ENCODE measurements around the gene CST8.

Gene CST8

GRCh38 chr20:23513164-23513563, 22.2 kb downstream of the CST8 start:
- no peak overlapping the region for H3K4me3 ChIP-seq (ENCODE audit: low read length)
- DNase-seq (ENCODE audit: low read depth, low spot score): no peak

DNA sequence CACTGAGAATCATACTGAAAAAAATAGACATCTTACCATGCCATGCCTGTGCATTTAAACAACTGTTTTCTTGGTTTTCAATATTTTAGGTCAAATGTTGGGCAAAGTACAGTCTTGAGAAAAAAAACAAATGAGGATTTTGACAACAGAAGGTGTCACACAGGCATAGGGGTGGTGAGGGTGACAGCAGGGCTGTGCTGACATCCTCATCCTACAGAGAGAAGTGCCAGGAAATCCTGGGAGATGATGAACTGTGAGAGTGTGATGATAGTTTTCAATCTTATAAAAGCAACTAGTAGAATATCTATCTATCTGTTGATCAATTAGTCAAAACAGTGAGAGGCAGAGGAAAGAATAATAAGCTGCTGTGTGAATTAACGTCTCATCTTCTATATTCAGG, 23.9 kb downstream of the CST8 start:
- no peak for DNase-seq (ENCODE audit: low read depth, low spot score)
- H3K4me3 ChIP-seq (ENCODE audit: low read length): no peak overlapping the region

GRCh38 chr20:23515250-23515939, 24.5 kb downstream of the CST8 start:
- H3K4me3 ChIP-seq (ENCODE audit: low read length): no peak overlapping the region
- no peak for DNase-seq (ENCODE audit: low read depth, low spot score)

- no peak for DNase-seq (ENCODE audit: low read depth, low spot score)
- no peak overlapping the region for H3K4me3 ChIP-seq (ENCODE audit: low read length)
Observed at GRCh38 chr20:23517719-23518118, 26.8 kb downstream of the CST8 start.

- H3K4me3 ChIP-seq (ENCODE audit: low read length): no peak overlapping the region
- DNase-seq (ENCODE audit: low read depth, low spot score): no peak
Observed at GRCh38 chr20:23519556-23519955, 28.6 kb downstream of the CST8 start.

DNA sequence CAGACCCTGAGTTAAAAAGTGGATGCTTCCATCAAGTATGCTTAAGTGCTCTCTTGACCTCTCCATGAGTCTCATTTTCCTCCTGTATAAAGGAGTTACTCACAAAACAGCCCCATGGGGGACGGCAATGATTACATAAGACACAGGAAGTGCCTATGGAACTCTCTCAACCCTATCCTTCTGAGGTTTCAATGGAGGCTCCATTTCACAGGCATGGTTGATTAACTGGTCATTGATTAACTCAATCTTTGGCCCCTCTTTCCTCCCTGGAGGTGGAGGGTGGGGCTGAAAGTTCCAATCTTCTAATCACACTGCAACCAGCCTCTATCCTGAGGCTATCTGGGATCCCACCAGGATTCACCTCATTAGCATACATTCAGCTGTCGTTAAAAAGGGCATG, 29.3 kb downstream of the CST8 start:
- DNase-seq (ENCODE audit: low read depth, low spot score): no peak

DNA sequence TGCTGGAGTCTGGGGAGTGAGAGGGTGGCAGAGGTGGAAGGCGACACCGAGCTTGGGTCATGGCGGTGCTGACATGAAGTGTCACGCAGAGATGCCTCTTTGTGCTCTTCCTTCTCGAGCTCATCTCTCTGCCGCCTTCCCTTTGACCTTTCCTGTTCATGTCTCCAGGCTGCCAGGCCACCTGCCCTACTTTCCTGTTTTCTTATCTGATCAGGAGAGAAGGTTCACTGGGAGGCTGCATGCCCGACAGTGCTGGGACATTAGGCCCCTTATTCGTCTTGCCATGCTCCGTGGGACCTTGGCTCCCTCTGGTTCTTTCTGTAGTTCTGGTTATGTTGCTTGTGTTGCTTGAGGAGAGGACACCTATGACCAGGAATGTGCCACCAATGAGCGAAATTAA, 33.2 kb downstream of the CST8 start:
- DNase-seq (ENCODE audit: low read depth, low spot score): no peak
- H3K4me3 ChIP-seq (ENCODE audit: low read length): no peak overlapping the region

More for the DNA sequence above, 29.3 kb downstream of the CST8 start:
- H3K4me3 ChIP-seq (ENCODE audit: low read length): no peak overlapping the region

DNA sequence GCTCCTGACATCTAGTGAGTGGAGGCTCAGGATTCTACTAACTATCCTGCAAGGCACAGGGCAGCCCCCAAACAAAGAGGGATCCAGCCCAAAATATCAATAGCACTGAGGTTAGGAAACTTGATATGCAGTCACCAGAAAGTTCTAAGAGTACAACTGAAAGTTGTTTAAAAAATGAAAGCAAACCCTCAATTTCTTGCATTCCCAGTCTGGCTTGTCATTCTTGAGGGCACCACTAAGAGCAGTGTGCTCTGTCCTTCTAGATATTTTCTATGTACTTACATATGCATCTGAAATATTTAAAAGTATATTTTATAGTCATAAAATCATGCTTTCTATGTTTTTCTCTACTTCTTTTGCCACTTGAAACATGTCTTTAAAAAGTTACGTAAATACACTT, 35.9 kb downstream of the CST8 start:
- DNase-seq (ENCODE audit: low read depth, low spot score): no peak
- no peak overlapping the region for H3K4me3 ChIP-seq (ENCODE audit: low read length)

GRCh38 chr20:23528867-23529431, 38.0 kb downstream of the CST8 start:
- no peak for DNase-seq (ENCODE audit: low read depth, low spot score)
- no peak overlapping the region for H3K4me3 ChIP-seq (ENCODE audit: low read length)

- peak; percentile 55 for DNase-seq (ENCODE audit: low read depth, low spot score)
- no peak overlapping the region for H3K4me3 ChIP-seq (ENCODE audit: low read length)
Observed at GRCh38 chr20:23530937-23531567, 40.1 kb downstream of the CST8 start.

GRCh38 chr20:23532533-23532932, 41.6 kb downstream of the CST8 start:
- no peak for DNase-seq (ENCODE audit: low read depth, low spot score)

GRCh38 chr20:23533161-23533560, 42.2 kb downstream of the CST8 start:
- no peak overlapping the region for H3K4me3 ChIP-seq (ENCODE audit: low read length)
- DNase-seq (ENCODE audit: low read depth, low spot score): no peak

More at GRCh38 chr20:23532533-23532932, 41.6 kb downstream of the CST8 start:
- no peak overlapping the region for H3K4me3 ChIP-seq (ENCODE audit: low read length)

GRCh38 chr20:23534801-23535593, 44.1 kb downstream of the CST8 start:
- no peak overlapping the region for H3K4me3 ChIP-seq (ENCODE audit: low read length)
- DNase-seq (ENCODE audit: low read depth, low spot score): no peak

DNA sequence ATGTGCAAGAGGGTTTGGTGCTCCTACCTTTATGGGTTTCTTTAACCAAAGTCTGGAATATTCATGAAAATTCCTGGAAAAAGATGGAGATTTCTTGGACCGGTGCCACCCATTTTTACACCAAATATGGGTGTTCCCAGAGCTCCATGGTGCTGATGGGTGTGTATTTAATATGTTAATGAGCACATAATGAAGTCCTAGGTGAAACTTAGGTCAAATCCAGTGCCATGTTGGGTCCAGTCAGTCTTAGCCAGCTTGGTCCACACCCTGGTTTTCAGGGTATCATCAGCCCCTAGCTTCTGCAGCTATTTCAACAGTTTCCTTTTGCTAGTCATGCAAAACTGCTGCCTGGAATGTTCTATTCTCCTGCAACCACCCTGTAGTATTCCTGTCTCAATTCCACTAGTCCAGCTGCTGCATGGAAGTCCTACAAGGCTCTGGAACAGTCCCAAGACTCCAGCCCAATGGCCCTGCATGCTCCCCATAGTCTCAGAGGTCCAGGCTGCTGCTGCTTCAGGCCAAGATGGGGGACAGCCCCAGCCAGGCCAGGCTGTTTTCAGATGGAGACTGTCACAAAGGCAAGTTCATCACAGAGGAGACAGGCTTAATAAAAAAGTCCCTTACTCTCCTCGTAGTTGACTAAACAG, 45.5 kb downstream of the CST8 start:
- DNase-seq (ENCODE audit: low read depth, low spot score): no peak

GRCh38 chr20:23537030-23537429, 46.1 kb downstream of the CST8 start:
- no peak for DNase-seq (ENCODE audit: low read depth, low spot score)
- no peak overlapping the region for H3K4me3 ChIP-seq (ENCODE audit: low read length)

More for the DNA sequence above, 45.5 kb downstream of the CST8 start:
- no peak overlapping the region for H3K4me3 ChIP-seq (ENCODE audit: low read length)

DNA sequence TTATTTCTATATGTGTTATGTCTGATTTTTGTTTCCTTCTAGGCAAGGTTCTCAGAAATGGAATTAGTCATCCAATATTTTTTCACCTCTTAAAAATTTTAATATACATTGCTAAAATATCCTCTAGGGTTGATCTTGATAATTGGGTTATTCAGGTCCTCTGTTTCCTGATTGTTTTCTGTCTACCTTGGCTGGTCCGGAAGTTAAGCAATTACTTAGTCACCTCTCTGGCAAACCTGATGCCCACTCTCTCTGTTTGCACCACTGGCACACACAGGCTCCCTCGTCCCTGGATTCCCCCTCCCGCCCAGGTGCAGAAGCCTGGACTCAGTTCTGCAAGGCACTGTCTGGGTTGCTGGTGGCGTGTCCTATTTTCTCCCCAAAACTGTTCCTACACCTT, 49.7 kb downstream of the CST8 start:
- no peak for DNase-seq (ENCODE audit: low read depth, low spot score)
- no peak overlapping the region for H3K4me3 ChIP-seq (ENCODE audit: low read length)

- H3K4me3 ChIP-seq (ENCODE audit: low read length): no peak overlapping the region
- no peak for DNase-seq (ENCODE audit: low read depth, low spot score)
Observed at GRCh38 chr20:23541330-23541729, 50.4 kb downstream of the CST8 start.

GRCh38 chr20:23541776-23542175, 50.9 kb downstream of the CST8 start:
- no peak overlapping the region for H3K4me3 ChIP-seq (ENCODE audit: low read length)
- no peak for DNase-seq (ENCODE audit: low read depth, low spot score)

- DNase-seq (ENCODE audit: low read depth, low spot score): no peak
Observed at GRCh38 chr20:23542801-23543200, 51.9 kb downstream of the CST8 start.

More at GRCh38 chr20:23542801-23543200, 51.9 kb downstream of the CST8 start:
- H3K4me3 ChIP-seq (ENCODE audit: low read length): no peak overlapping the region
